Transverse colon (tissue), 4 donors: ENCODE measurements around the gene PRRT3.

Experiments
- POLR2A ChIP-seq: fragments of 450-650 bp; IDR thresholded peaks from one replicate; pipeline ENCODE4 v1.6.1; 2016; ENCODE audit warnings: antibody characterized with exemption, mild to moderate bottlenecking, moderate library complexity
- POLR2AphosphoS5 ChIP-seq, 3 donors: sonication (generic); formaldehyde crosslinking; IDR thresholded peaks; one replicate each; pipeline ENCODE4 v1.6.1; 2016; ENCODE audit warnings: antibody characterized with exemption in 3 of 3
- TF ChIP-seq, protein P1 (sequence below), 5 experiments: fragments of 200-600 bp in 3 of 5; fragments of 450-650 bp in 2 of 5; sonication (generic) in 3 of 5; IDR thresholded peaks; 1 replicate in 2 of 5; 2 replicates in 3 of 5; pipeline ENCODE4 v1.5.1; 2016 to 2017; ENCODE audit warnings: antibody characterized with exemption in 5 of 5, inconsistent platforms in 3 of 5, mild to moderate bottlenecking in 2 of 5, moderate library complexity in 1 of 5

DNA sequence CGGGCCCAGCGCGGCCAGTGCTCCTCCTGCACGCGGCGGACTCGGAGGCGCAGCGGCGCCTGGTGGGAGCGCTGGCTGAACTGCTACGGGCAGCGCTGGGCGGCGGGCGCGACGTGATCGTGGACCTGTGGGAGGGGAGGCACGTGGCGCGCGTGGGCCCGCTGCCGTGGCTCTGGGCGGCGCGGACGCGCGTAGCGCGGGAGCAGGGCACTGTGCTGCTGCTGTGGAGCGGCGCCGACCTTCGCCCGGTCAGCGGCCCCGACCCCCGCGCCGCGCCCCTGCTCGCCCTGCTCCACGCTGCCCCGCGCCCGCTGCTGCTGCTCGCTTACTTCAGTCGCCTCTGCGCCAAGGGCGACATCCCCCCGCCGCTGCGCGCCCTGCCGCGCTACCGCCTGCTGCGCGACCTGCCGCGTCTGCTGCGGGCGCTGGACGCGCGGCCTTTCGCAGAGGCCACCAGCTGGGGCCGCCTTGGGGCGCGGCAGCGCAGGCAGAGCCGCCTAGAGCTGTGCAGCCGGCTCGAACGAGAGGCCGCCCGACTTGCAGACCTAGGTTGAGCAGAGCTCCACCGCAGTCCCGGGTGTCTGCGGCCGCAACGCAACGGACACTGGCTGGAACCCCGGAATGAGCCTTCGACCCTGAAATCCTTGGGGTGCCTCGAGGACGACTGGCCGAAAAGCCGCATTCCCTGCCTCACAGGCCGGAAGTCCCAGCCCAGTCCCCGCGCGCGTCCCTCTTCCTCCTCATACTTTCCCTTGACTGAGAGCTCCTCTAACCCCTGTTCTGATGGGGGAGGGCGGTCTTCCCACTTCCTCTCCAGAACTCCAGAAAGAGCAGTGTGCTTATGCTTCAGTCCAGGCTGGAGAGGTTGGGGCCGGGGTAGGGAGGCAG, 36.7 kb downstream of the PRRT3 start:
- TF ChIP-seq POLR2A (peak; percentile 48), POLR2AphosphoS5 (IDR thresholded peaks at IDR 0.05) (peak; percentile 14 to 44 (median 41))
- TF ChIP-seq, protein P1, sequence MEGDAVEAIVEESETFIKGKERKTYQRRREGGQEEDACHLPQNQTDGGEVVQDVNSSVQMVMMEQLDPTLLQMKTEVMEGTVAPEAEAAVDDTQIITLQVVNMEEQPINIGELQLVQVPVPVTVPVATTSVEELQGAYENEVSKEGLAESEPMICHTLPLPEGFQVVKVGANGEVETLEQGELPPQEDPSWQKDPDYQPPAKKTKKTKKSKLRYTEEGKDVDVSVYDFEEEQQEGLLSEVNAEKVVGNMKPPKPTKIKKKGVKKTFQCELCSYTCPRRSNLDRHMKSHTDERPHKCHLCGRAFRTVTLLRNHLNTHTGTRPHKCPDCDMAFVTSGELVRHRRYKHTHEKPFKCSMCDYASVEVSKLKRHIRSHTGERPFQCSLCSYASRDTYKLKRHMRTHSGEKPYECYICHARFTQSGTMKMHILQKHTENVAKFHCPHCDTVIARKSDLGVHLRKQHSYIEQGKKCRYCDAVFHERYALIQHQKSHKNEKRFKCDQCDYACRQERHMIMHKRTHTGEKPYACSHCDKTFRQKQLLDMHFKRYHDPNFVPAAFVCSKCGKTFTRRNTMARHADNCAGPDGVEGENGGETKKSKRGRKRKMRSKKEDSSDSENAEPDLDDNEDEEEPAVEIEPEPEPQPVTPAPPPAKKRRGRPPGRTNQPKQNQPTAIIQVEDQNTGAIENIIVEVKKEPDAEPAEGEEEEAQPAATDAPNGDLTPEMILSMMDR (IDR thresholded peaks at IDR 0.05): peak in 3 of 5 experiments; percentile 49 to 54 (median 50)
